B cell (primary cell): ENCODE results near the gene TET3. TPM values are rescaled to one million over a fixed set of nuclear protein-coding genes. Genes with fewer than 3 reads are reported as not detected.

Experiments used
- ATAC-seq: fragments of 200-7000 bp; cut with Tn5 transposase; one replicate; pipeline ENCODE4 v1.10.0; 2021; ENCODE audit warnings: low read depth, mild to moderate bottlenecking, moderate number of reproducible peaks, moderate library complexity
- CTCF ChIA-PET: fragments of 350-600 bp; sonication (Branson Sonifier 250); formaldehyde crosslinking; loops from one replicate; lab custom pipeline; 2021; ENCODE audit warnings: antibody characterized with exemption, inconsistent platforms; lab: Charles Lee
- POLR2A ChIA-PET: fragments of 350-600 bp; sonication (Branson Sonifier 250); formaldehyde crosslinking; loops from one replicate; lab custom pipeline; 2021; ENCODE audit warnings: antibody characterized with exemption; lab: Charles Lee
- DNase-seq: peaks from one replicate; pipeline ENCODE4 v3.0.0; 2013
- H2AFZ ChIP-seq: 2 replicates; pipeline ENCODE4 v1.6.1; 2012; ENCODE audit warnings: mild to moderate bottlenecking, low read depth, low read length; ENCODE audit not compliant: insufficient read depth, poor library complexity, severe bottlenecking
- H3K27ac ChIP-seq, 2 donors: 1 replicate in 1 of 2; 2 replicates in 1 of 2; pipeline ENCODE4 v1.5.1; 2012 to 2013; ENCODE audit warnings: low read length in 2 of 2, mild to moderate bottlenecking in 2 of 2, moderate library complexity in 1 of 2
- H3K27me3 ChIP-seq, 4 experiments: fragments of 200-600 bp in 1 of 4; sonication (generic) in 1 of 4; replicated peaks in 1 of 4; 1 replicate in 2 of 4; 2 replicates in 2 of 4; pipeline versions ENCODE4 v1.6.1 to v1.7.0; 2013 to 2016; ENCODE audit warnings: low read length in 3 of 4, mild to moderate bottlenecking in 2 of 4, mixed read lengths in 1 of 4, moderate library complexity in 1 of 4; ENCODE audit not compliant: insufficient read depth in 4 of 4, control insufficient read depth in 3 of 4; ENCODE audit errors: control extremely low read depth in 1 of 4
- H3K36me3 ChIP-seq, 2 experiments: replicated peaks in 1 of 2; 1 replicate in 1 of 2; 2 replicates in 1 of 2; pipeline versions ENCODE4 v1.6.1 to v1.7.1; 2013; ENCODE audit warnings: low read length in 1 of 2; ENCODE audit not compliant: insufficient read depth in 2 of 2, control insufficient read depth in 1 of 2; ENCODE audit errors: control extremely low read depth in 1 of 2, extremely low read depth in 1 of 2
- H3K4me1 ChIP-seq, 2 donors: fragments of 200-600 bp in 1 of 2; sonication (generic) in 1 of 2; 1 replicate in 1 of 2; 2 replicates in 1 of 2; pipeline versions ENCODE4 v1.5.1 to v1.6.1; 2013 to 2017; ENCODE audit warnings: low read length in 2 of 2; ENCODE audit not compliant: control insufficient read depth in 2 of 2, insufficient read depth in 2 of 2
- H3K4me2 ChIP-seq: replicated peaks from 2 replicates; pipeline ENCODE3; 2012; ENCODE audit warnings: mild to moderate bottlenecking, low read depth, low read length; ENCODE audit not compliant: poor library complexity, severe bottlenecking
- H3K4me3 ChIP-seq, 5 experiments: fragments of 200-600 bp in 1 of 5; sonication (generic) in 1 of 5; 1 replicate in 3 of 5; 2 replicates in 2 of 5; pipeline versions ENCODE4 v1.5.1 to v1.7.0; 2011 to 2016; ENCODE audit warnings: low read length in 4 of 5, mild to moderate bottlenecking in 4 of 5, low read depth in 2 of 5, control low read depth in 1 of 5, moderate library complexity in 1 of 5; ENCODE audit not compliant: insufficient read depth in 1 of 5; ENCODE audit errors: control extremely low read depth in 1 of 5, extremely low read depth in 1 of 5
- H3K79me2 ChIP-seq: fragments of 200-600 bp; sonication (generic); one replicate; pipeline ENCODE4 v1.6.0; 2016; ENCODE audit warnings: low read length; ENCODE audit not compliant: control insufficient read depth, insufficient read depth
- H3K9ac ChIP-seq: fragments of 200-600 bp; sonication (generic); 2 replicates; pipeline ENCODE4 v1.6.1; 2017; ENCODE audit warnings: mild to moderate bottlenecking, low read length, moderate library complexity
- H3K9me3 ChIP-seq, 3 donors: one replicate each; pipeline versions ENCODE4 v1.6.1 to v1.7.1; 2013; ENCODE audit warnings: low read length in 2 of 3; ENCODE audit not compliant: control insufficient read depth in 2 of 3, insufficient read depth in 1 of 3; ENCODE audit errors: control extremely low read depth in 1 of 3
- H4K20me1 ChIP-seq: 2 replicates; pipeline ENCODE4 v1.6.0; 2012; ENCODE audit warnings: mild to moderate bottlenecking, low read length; ENCODE audit not compliant: insufficient read depth, control insufficient read depth, poor library complexity, severe bottlenecking
- H3K27ac Mint-ChIP-seq: one replicate; pipeline ENCODE4 v1.8.0; 2021; ENCODE audit warnings: mixed read lengths
- H3K27me3 Mint-ChIP-seq: one replicate; pipeline ENCODE4 v1.8.0; 2021; ENCODE audit warnings: mixed read lengths
- H3K4me1 Mint-ChIP-seq: one replicate; pipeline ENCODE4 v1.8.0; 2021; ENCODE audit warnings: mixed read lengths
- H3K4me3 Mint-ChIP-seq: one replicate; pipeline ENCODE4 v1.8.0; 2021; ENCODE audit warnings: mixed read lengths
- H3K9me3 Mint-ChIP-seq: one replicate; pipeline ENCODE4 v1.8.0; 2022; ENCODE audit warnings: mixed read lengths; ENCODE audit not compliant: insufficient read depth
- EZH2 ChIP-seq: IDR thresholded peaks from 2 replicates; pipeline ENCODE4 v1.6.1; 2012; ENCODE audit warnings: borderline replicate concordance, low read depth, mild to moderate bottlenecking, moderate library complexity, low read length; ENCODE audit not compliant: insufficient read depth, poor library complexity, severe bottlenecking
- WGBS: methylation state at CpG from one replicate; pipeline ENCODE4 v1.1.5; 2013; ENCODE audit warnings: missing lambda C conversion rate; ENCODE audit not compliant: insufficient coverage; 5-methylcytosine and 5-hydroxymethylcytosine counted together
- intact Hi-C: fragments of 100-400 bp; cut with micrococcal nuclease; formaldehyde crosslinking; loops from one replicate; pipeline ENCODE4 v1.10.0; 2022
- polyA plus RNA-seq: library from polyadenylated mRNA; depleted of rRNA; stranded (reverse); fragments of >200 nt; gene quantifications from 2 replicates; pipeline ENCODE4 v1.2.3, GENCODE V29; 2012
- total RNA-seq, 2 donors: library from RNA; stranded (reverse); fragments of 120-200 nt in 1 of 2; gene quantifications; 1 replicate in 1 of 2; 2 replicates in 1 of 2; pipeline versions ENCODE4 v1.2.3 to v1.2.4, GENCODE V29; 2013 to 2022
- TF ChIP-seq, protein P1 (sequence below): fragments of 200-600 bp; IDR thresholded peaks from one replicate; pipeline ENCODE4 v1.8.0; 2022; ENCODE audit warnings: antibody characterized with exemption, mild to moderate bottlenecking

TET3 gene
- total and polyA plus RNA-seq, 2 donors (not counting 1 experiment from before 2014, with no cell fraction given), result 4.7 to 43.9 TPM

DNA sequence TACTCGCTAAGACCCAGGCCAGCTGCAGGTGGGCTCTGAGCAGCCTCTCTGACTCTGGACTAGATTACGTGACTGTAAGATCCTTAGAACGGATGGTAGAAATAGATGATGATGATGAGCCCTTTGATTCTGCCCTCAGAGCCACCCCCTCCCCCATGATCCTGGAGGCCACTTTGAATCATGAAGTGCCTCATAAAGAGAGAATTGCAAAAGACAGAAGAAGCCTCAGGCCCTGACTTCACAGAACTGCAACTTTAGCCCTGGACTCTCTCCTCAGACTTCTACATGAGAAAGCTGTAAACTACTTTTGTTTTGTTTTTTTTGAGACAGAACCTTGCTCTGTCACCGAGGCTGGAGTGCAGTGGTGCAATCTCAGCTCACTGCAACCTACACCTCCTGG lies 15.4 kb upstream of the TET3 start:
- POLR2A ChIA-PET, result no interaction called here
- Histone ChIP-seq H3K4me2 (no peak overlapping the region), H2AFZ (no peak overlapping the region), H3K4me1 (peaks cover 35 to 38% of the 10 kb centered on the region in 2 donors), H3K79me2 (no peaks in the 10 kb centered on the region), H3K36me3 (no peaks in the 10 kb centered on the region), H3K4me3 (no peak overlapping the region), H3K9me3 (no peaks in the 10 kb centered on the region), H3K27ac (no peak overlapping the region), H3K9ac (no peak overlapping the region), H4K20me1 (no peaks in the 10 kb centered on the region), H3K27me3 (no peaks in the 10 kb centered on the region)
- intact Hi-C loops, result no loop called here
- Mint-ChIP-seq H3K4me3 (no peak overlapping the region), H3K27me3 (no peaks in the 10 kb centered on the region), H3K9me3 (no peaks in the 10 kb centered on the region), H3K27ac (peak overlapping the region; percentile 20), H3K4me1 (peaks cover 45% of the 10 kb centered on the region)
- WGBS, result 83% methylated on average over 2 of the region's 4 CpGs
- no peak for ATAC-seq
- DNase-seq, result no peak
- CTCF ChIA-PET, result interaction anchor here (1.1 to 1.2 kb wide), 2 partner anchors 17 to 210 kb away, joined by 3 to 4 read pairs; partner anchors contain the start of gene MOB1A
- TF ChIP-seq, protein P1, sequence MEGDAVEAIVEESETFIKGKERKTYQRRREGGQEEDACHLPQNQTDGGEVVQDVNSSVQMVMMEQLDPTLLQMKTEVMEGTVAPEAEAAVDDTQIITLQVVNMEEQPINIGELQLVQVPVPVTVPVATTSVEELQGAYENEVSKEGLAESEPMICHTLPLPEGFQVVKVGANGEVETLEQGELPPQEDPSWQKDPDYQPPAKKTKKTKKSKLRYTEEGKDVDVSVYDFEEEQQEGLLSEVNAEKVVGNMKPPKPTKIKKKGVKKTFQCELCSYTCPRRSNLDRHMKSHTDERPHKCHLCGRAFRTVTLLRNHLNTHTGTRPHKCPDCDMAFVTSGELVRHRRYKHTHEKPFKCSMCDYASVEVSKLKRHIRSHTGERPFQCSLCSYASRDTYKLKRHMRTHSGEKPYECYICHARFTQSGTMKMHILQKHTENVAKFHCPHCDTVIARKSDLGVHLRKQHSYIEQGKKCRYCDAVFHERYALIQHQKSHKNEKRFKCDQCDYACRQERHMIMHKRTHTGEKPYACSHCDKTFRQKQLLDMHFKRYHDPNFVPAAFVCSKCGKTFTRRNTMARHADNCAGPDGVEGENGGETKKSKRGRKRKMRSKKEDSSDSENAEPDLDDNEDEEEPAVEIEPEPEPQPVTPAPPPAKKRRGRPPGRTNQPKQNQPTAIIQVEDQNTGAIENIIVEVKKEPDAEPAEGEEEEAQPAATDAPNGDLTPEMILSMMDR, result no peak
- TF ChIP-seq EZH2, result no peak

DNA sequence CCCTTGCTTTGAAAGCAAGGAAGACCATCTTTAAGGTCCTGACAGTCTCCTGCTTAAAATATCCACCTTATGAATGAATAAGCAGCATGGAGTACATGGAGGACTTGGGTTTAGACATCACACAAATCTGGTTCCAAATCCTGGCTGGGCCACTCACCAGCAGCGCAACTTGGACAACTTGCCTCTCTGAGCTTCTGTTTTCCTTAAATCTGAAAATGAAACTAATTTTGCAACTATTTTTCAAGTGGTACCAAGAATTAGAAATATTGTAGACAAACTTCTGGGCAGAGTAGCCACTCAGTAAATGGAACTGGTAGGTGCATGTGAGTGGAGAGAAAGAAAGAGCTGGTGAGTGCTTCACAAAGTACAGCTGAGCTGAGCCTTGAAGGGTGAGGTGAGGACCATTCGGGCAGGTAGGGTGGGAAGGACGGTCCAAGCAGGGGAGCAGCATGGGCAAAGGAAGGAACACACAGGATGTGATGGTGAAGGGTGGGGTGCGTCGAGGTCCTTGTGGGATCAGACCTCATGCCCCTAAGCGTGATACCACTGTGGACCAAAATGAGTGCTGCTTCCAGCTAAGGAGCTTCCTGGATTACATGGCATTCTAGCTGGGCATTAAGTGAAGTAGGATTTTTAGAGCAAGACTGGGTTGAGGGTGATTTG lies 14.4 kb upstream of the TET3 start:
- H4K20me1 ChIP-seq, result no peaks in the 10 kb centered on the region
- Mint-ChIP-seq H3K27me3 (no peaks in the 10 kb centered on the region), H3K27ac (peak overlapping the region; percentile 65), H3K4me3 (peak overlapping the region; percentile 73), H3K9me3 (no peaks in the 10 kb centered on the region), H3K4me1 (peaks cover 46% of the 10 kb centered on the region)
- peak overlapping the region; percentile 52 for H2AFZ ChIP-seq
- ATAC-seq, result no peak
- POLR2A ChIA-PET, result interaction anchor here (0.6 to 1.1 kb wide), 5 partner anchors 52 to 932 kb away, joined by 3 to 9 read pairs (median 5); no protein-coding TSS in a partner anchor
- peak overlapping the region in 2 of 5 experiments; percentile 7 to 47 for H3K4me3 ChIP-seq
- H3K4me1 ChIP-seq, result peaks cover 35 to 38% of the 10 kb centered on the region in 2 donors
- H3K27ac ChIP-seq, result peak overlapping the region; percentile 5 to 53
- H3K79me2 ChIP-seq, result no peaks in the 10 kb centered on the region
- H3K36me3 ChIP-seq, result no peaks in the 10 kb centered on the region
- H3K9me3 ChIP-seq, result no peaks in the 10 kb centered on the region
- intact Hi-C loops, result loop anchor here (2.0 to 5.0 kb wide), 2 partner anchors 15 to 207 kb away; partner anchors contain the start of genes MOB1A and TET3
- H3K4me2 ChIP-seq, result peak overlapping the region; percentile 79
- no peaks in the 10 kb centered on the region for H3K27me3 ChIP-seq
- no peak for DNase-seq
- 17% methylated on average over 5 of the region's 6 CpGs for WGBS
- CTCF ChIA-PET, result interaction anchor here (0.7 to 1.3 kb wide), 5 partner anchors 16 to 209 kb away, joined by 3 to 5 read pairs (median 4); partner anchors contain the start of gene MOB1A
- no peak for TF ChIP-seq EZH2
- TF ChIP-seq, protein P1, result no peak
- H3K9ac ChIP-seq, result peak overlapping the region; percentile 31
